Measurements from ENCODE around the gene ZFP36. TPM values are rescaled to one million over a fixed set of nuclear protein-coding genes. Genes with fewer than 3 reads are reported as not detected.

The ZFP36 gene
- total RNA-seq, 2 experiments from 2014 or later = 74.6 to 80.3 TPM

- DNase-seq (no peak), ATAC-seq (no peak)
- ChIA-PET CTCF (no interaction called here), POLR2A (interaction anchor here (0.6 kb wide), 1 partner anchor 9 kb away, joined by 4 read pairs; no protein-coding TSS in a partner anchor)
- H3K4me3 Mint-ChIP-seq = no peak overlapping the region
- no peak overlapping the region for H3K27ac Mint-ChIP-seq
- no peaks in the 10 kb centered on the region for H3K4me1 Mint-ChIP-seq (ENCODE audit: low read depth)
- H3K36me3 Mint-ChIP-seq (ENCODE audit: low read depth) = peaks cover 20% of the 10 kb centered on the region
- H3K27me3 Mint-ChIP-seq = no peaks in the 10 kb centered on the region
- TF ChIP-seq, protein P1, sequence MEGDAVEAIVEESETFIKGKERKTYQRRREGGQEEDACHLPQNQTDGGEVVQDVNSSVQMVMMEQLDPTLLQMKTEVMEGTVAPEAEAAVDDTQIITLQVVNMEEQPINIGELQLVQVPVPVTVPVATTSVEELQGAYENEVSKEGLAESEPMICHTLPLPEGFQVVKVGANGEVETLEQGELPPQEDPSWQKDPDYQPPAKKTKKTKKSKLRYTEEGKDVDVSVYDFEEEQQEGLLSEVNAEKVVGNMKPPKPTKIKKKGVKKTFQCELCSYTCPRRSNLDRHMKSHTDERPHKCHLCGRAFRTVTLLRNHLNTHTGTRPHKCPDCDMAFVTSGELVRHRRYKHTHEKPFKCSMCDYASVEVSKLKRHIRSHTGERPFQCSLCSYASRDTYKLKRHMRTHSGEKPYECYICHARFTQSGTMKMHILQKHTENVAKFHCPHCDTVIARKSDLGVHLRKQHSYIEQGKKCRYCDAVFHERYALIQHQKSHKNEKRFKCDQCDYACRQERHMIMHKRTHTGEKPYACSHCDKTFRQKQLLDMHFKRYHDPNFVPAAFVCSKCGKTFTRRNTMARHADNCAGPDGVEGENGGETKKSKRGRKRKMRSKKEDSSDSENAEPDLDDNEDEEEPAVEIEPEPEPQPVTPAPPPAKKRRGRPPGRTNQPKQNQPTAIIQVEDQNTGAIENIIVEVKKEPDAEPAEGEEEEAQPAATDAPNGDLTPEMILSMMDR (IDR thresholded peaks at IDR 0.05) = no peak
- intact Hi-C loops (cut with micrococcal nuclease) = no loop called here
- H3K9me3 Mint-ChIP-seq = no peaks in the 10 kb centered on the region
Measured at GRCh38 chr19:39363901-39364457, 42.7 kb upstream of the ZFP36 start.

DNA sequence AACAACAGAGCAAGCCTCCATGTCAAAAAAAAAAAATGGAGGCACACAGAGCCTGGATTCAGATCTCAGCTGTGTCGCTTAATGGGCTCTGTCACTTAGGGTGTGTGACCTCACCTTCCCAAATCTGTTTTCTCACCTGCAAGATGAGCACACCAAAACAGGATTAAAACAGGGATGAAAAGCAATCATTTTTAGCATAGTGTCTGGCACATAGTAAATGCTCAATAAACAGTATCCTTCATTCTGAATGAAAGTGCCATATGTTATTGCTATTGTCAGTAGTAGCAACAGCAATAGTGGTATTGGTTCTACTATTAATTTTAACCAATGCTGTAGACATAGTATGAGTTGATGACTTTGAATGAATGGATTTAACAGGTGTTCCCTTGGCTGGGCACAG, 41.1 kb upstream of the ZFP36 start:
- CTCF ChIA-PET = interaction anchor here (1.2 kb wide), 1 partner anchor 10 kb away, joined by 3 read pairs; no protein-coding TSS in a partner anchor
- intact Hi-C loops (cut with micrococcal nuclease) = no loop called here
- ATAC-seq (no peak), DNase-seq (no peak)
- H3K4me1 Mint-ChIP-seq (ENCODE audit: low read depth) = no peaks in the 10 kb centered on the region
- TF ChIP-seq, protein P1 (IDR thresholded peaks at IDR 0.05) = no peak
- POLR2A ChIA-PET = no interaction called here
- H3K4me3 Mint-ChIP-seq = no peak overlapping the region
- no peaks in the 10 kb centered on the region for H3K27me3 Mint-ChIP-seq
- no peak overlapping the region for H3K27ac Mint-ChIP-seq
- no peaks in the 10 kb centered on the region for H3K9me3 Mint-ChIP-seq
- H3K36me3 Mint-ChIP-seq (ENCODE audit: low read depth) = peaks cover 25% of the 10 kb centered on the region

- Mint-ChIP-seq H3K9me3 (no peaks in the 10 kb centered on the region), H3K4me3 (no peak overlapping the region), H3K27me3 (no peaks in the 10 kb centered on the region), H3K4me1 (ENCODE audit: low read depth) (no peaks in the 10 kb centered on the region), H3K27ac (no peak overlapping the region), H3K36me3 (ENCODE audit: low read depth) (peaks cover 22% of the 10 kb centered on the region)
- POLR2A ChIA-PET = no interaction called here
- DNase-seq = no peak
- TF ChIP-seq, protein P1 (IDR thresholded peaks at IDR 0.05) = no peak
- ATAC-seq = no peak
- intact Hi-C loops (cut with micrococcal nuclease) = no loop called here
- CTCF ChIA-PET = interaction anchor here (1.0 kb wide), 1 partner anchor 13 kb away, joined by 3 read pairs; no protein-coding TSS in a partner anchor
Measured at GRCh38 chr19:39369200-39369599, 37.4 kb upstream of the ZFP36 start.

- no peaks in the 10 kb centered on the region for H3K27me3 Mint-ChIP-seq
- CTCF ChIA-PET = no interaction called here
Measured at GRCh38 chr19:39370735-39371134, 35.9 kb upstream of the ZFP36 start.

More at GRCh38 chr19:39370735-39371134, 35.9 kb upstream of the ZFP36 start:
- POLR2A ChIA-PET = interaction anchor here (0.7 kb wide), 1 partner anchor 50 kb away, joined by 3 read pairs; the partner anchor contains the start of gene LRFN1
- Mint-ChIP-seq H3K27ac (no peak overlapping the region), H3K4me3 (no peak overlapping the region), H3K9me3 (no peaks in the 10 kb centered on the region), H3K36me3 (ENCODE audit: low read depth) (peaks cover 25% of the 10 kb centered on the region), H3K4me1 (ENCODE audit: low read depth) (no peaks in the 10 kb centered on the region)
- DNase-seq = no peak
- no peak for ATAC-seq
- TF ChIP-seq, protein P1 (IDR thresholded peaks at IDR 0.05) = no peak
- intact Hi-C loops (cut with micrococcal nuclease) = no loop called here

All from activated CD8-positive, alpha-beta T cell treated with anti-CD3 and anti-CD28 coated beads for 36 hours (primary cell).